GM12878 (cell line): ENCODE results near the gene TRIM17.

Experiments
- CBX5 ChIP-seq: sonication (generic); IDR thresholded peaks from 2 replicates; pipeline ENCODE4 v1.6.1; 2016; ENCODE audit warnings: low read depth, moderate library complexity, mild to moderate bottlenecking, inconsistent platforms
- GABPA ChIP-seq: IDR thresholded peaks from 2 replicates; pipeline ENCODE4 v1.6.1; 2014; ENCODE audit warnings: antibody characterized with exemption, low read depth, mild to moderate bottlenecking, inconsistent platforms
- HDAC6 ChIP-seq: fragments of 200-600 bp; sonication (generic); IDR thresholded peaks from one replicate; pipeline ENCODE4 v1.8.0; 2017; ENCODE audit warnings: antibody characterized with exemption; ENCODE audit not compliant: unreplicated experiment

DNA sequence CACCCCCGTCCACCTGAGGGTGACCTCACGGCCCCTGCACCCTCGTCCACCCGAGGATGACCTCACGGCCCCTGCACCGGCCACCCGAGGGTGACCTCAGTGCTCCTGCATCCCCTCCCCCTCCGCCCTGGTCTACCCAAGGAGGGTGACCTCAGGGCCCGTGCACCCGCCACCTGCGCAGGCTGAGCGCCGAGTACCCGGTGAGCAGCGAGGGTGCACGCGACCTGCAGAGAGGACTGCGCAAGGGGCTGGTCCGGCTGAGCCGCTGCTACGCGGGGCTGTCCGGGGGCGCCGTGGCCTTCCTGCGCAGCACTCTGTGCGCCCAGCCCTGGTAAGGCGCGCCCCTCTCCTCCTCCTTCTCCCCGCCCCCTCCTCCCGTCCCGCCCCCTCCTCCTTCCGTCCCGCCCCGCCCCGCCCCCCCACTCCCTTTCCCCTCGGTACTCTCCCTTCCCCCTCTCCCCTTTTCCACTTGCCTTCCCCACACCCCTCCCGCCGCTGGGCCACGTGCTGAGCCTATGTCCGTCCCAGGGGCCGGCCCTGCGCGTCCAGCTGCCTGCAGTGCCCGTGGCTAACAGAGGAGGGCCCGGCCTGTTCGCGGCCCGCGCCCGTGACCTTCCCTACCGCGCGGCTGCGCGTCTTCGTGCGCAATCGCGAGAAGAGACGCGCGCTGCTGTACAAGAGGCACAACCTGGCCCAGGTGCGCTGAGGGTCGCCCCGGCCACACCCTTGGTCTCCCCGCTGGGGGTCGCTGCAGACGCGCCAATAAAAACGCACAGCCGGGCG, 38.4 kb downstream of the TRIM17 start:
- no peak for TF ChIP-seq GABPA
- no peak for TF ChIP-seq CBX5
- TF ChIP-seq HDAC6: no peak
